Activated T-cell treated with anti-CD3 and anti-CD28 coated beads for 48 hours (primary cell): Measurements from ENCODE around the gene ALDH18A1.

Experiments
- DNase-seq: peaks from one replicate; pipeline ENCODE4 v3.0.0-alpha.2; 2020; ENCODE audit warnings: low read depth

The ALDH18A1 gene

GRCh38 chr10:95579292-95579691 is 77.2 kb downstream of the ALDH18A1 start:
- DNase-seq = no peak

DNA sequence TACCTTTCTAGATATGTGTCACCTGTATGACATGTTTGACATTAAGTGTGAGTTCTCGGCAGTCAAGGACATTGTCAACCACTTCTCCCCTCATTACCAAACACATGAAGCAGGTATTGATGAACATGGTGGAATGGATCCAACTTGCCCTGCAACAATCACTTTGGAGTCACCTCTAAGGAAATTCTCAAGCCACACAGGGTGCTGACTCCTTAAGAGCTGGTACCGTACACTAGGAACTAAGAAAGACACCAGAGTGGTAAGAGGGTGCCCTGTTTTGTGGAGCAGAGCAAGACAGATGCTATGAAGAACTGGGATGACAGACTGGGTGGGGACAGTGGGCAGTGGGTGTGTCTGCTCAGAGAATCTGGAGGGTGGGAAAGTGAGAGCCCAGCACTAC is 77.9 kb downstream of the ALDH18A1 start:
- DNase-seq = no peak

DNA sequence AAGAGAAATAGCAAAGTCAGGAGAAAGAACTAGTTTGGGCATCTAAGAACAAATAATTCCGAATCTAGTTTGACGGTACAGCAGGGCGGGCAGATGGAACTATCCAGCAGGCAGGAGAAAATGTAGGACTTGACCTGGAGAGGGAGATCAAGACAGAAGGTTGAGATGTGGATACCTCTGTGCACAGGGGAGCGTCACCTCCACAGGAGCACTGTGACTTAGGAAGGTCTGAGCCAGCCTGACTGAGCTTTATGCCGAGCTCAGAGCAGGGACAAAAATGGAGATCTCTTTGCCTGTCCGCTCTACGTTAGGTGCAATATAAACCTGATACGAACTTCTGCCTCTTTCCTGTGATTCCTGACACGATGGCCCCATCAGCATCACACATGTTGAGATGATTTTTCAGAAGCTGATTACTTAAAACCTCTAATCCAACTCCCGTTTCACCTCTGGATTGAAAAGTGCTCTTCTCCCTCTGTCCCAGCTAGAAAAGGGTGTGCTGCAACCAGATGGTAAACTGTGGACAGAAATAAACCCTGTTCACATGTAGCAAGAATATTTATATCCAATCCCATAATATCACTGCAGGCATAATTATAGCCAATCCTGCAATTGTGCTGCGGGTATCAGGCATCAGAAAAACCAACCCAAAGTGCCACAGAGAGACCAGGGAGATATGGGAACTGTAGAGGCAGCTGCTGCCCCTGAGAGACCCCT is 81.7 kb downstream of the ALDH18A1 start:
- DNase-seq = no peak

- DNase-seq = no peak
These were observed 82.4 kb downstream of the ALDH18A1 start for GRCh38 chr10:95573964-95574604.

- no peak for DNase-seq
These were observed 83.0 kb downstream of the ALDH18A1 start for GRCh38 chr10:95573527-95573926.

GRCh38 chr10:95572131-95572820 is 84.2 kb downstream of the ALDH18A1 start:
- no peak for DNase-seq

DNA sequence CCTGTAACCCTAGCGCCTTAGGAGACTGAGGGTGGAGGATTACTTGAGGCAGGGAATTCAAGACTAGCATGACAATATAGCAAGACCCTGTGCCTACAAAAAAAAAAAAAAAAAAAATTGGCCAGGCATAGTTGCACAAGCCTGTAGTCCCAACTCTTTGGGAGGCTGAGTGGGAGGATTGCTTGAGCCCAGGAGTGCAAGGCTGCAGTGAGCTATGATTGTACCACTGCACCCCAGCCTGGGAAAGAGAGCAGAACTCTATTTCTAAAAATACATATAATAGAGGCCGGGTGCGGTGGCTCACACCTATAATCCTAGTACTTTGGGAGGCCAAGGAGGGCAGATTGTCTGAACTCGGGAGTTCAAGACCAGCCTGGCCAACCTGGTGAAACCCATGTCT is 85.1 kb downstream of the ALDH18A1 start:
- DNase-seq = no peak

- DNase-seq = no peak
These were observed 87.1 kb downstream of the ALDH18A1 start for GRCh38 chr10:95569368-95569767.

GRCh38 chr10:95567903-95568630 is 88.4 kb downstream of the ALDH18A1 start:
- no peak for DNase-seq

DNA sequence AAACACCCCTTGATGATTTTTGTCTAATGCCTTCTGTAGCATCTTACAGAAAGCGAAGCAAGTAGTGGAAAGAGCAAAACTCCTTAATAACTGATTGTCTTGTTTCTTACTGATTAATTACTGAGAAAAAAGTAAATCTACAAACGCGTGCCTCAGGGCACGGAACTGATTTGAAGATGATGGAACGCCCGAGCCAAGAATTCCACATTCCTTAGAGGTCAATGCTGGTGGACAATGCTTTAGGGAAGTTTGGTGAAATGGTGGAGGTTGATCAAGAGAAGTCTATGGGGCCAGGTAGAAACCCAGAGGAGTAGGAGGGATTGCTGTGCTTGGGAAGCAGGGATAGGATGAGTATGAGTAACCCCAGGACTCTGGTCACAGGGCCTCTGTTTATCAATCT is 90.4 kb downstream of the ALDH18A1 start:
- DNase-seq = no peak

GRCh38 chr10:95565336-95565735 is 91.2 kb downstream of the ALDH18A1 start:
- no peak for DNase-seq

DNA sequence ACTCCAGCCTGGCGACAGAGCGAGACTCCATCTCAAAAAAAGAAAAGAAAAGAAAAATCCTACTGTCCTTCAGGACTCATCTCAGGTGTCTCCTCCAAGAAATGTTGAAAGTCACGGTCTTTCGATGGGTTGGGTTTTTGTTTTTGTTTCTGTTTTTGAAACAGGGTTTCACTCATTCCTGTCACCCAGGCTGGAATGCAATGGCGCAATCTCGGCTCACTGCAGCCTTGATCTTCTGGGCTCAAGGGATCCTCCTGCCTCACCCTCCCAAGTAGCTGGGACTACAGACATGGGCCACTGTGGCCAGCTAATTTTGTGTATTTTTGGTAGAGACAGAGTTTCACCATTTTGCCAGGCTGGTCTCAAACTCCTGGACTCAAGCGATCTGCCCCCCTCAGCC is 92.2 kb downstream of the ALDH18A1 start:
- DNase-seq = no peak

DNA sequence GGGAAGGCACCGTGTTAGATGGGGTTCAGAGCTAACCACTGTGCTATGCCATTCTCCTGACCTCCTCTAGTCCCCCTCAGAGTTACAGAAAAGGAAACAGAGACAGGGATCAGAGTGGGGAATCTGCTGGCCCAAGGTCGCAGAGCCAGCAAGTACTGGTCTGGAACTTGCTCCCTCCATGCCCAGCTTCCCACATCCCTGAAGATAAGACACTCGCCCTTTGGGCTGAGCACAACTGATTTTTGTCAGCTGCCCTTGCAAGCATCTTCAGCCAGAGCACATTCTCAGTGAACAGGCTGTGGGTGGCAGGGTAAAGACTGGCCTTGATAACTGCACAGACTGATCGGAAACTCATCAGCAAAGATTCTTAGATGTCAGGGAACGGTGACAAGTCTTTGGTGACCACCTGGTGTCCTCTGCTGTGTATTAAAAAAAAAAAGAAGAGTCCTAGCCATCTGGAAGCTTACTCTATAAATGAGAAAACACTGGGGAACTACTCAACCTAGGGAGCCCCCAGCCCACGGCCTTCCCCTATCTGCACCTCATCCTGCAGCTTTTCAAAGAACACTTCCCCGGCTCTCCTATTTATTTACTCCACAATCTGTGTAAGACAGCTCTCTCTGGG is 94.1 kb downstream of the ALDH18A1 start:
- no peak for DNase-seq

- no peak for DNase-seq
These were observed 94.7 kb downstream of the ALDH18A1 start for GRCh38 chr10:95561864-95562177.

- DNase-seq = peak; percentile 81
These were observed 95.2 kb downstream of the ALDH18A1 start, which contains the start of gene SORBS1 for GRCh38 chr10:95561177-95561863. Gene SORBS1, minus strand, starts transcription at chr10:95561371. Its CDS starts 120,236 bp downstream, at chr10:95441135.

DNA sequence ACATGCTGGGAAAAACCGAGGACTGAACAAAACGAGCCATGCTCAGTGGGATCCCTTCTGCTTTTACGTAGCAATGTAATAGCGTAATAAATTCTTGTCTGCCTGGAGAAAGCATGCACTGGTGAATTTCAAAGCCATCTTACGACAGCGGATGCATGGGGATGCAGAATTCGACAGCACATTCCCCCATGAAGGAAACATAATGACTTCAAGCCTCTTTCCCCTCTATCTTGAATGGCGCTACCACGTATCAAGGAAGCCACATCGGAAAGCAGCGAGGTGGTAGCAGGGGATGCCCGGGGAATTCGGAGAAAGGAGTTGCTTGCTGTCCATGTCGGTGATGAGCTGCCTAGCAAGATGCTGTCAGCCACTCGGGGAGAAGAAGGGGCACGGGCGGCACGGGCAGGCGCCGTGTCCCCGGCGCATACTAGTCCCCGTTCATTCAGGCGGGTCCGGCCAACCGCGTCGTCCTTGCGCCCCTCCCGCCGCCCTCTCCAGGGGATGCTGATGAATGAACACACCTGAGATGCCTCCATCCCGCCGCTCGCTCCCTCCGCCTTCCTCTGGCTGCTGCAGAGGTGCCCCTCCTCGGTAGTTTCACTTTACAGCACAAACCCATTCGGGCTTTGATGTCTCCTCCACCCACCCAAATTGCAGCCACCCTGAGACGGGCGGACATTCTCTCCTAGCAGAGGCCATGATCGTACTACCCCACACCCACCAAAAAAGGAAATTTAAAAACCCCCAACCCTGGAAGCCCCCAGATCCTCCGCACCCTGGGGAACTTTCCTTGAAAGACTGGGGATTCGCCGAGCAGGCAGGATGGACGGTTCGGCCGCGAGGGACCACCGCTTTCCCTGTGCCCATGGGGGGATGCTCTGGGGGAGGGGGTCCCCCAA is 96.0 kb downstream of the ALDH18A1 start:
- peak; percentile 19 for DNase-seq

- no peak for DNase-seq
These were observed 96.6 kb downstream of the ALDH18A1 start for GRCh38 chr10:95559896-95560277.

DNA sequence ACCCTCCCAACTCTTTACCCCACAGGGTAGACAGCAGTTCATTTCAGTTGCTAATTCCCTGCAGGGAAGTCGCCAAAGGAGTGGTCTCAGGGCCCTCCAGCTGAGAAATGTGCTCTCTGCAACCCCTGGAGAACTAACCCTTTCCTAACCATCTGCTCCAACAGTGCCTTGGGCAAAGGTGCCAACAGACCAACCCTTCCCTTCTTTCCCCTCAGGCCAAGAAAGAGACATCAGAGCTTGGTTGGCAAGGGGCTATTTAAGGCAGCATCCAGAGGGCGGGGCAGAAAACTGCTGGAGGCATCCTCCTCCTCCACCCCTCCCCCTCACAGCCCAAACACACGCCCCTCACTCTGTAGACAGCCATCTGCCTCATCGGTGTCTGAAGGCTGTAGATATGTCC is 97.0 kb downstream of the ALDH18A1 start:
- no peak for DNase-seq

DNA sequence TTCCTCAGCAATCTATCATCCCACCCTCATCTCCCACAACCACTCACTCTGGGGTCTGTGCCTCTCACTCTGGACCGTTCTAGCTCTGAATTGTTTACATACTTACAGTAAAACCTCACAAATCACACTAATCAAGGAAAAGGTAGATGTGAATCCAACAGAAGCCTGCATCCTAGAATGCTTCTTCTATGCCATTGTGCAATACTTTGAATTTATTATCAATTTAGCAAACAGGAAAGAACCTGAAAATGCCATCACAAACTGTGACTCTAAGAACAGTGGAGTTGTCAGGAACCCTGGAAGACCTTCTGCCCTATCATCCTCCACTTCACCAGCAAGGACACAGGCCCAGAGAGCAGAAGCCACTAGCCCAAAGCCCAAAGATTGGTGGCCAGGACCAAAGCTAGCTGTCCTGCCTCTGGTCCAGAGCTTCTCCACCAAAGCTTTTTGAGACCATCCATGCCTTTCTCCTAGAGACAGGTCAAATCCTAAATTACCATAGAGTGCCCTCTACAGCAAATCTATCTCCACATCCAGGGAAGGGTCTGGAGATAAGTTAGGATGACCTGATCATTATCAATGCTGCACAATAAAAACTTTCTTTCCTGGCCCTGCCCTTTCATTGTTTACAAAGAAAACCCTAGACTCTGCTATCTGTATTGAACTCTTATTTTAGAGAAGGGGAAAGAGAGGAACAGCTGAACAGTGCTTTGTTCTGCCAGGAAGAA is 97.8 kb downstream of the ALDH18A1 start:
- no peak for DNase-seq
